A673 (cell line): ENCODE results near the gene UGP2.

ENCODE experiments used
- CTCF ChIP-seq: fragments of 300-800, 200-600 bp; sonication (generic); conservative IDR thresholded peaks from 2 replicates; pipeline ENCODE4 v1.5.1; 2017; ENCODE audit warnings: low read depth, mild to moderate bottlenecking, antibody characterized with exemption, low read length, moderate library complexity, mixed read lengths
- EZH2 ChIP-seq: fragments of 200-600 bp; sonication (generic); IDR thresholded peaks from 2 replicates; pipeline ENCODE4 v1.6.1; 2017; ENCODE audit warnings: borderline replicate concordance, low read depth, mild to moderate bottlenecking, mixed read lengths, antibody characterized with exemption, low read length; ENCODE audit not compliant: poor library complexity, severe bottlenecking

- TF ChIP-seq CTCF (no peak), EZH2 (no peak)
These were observed 57.9 kb downstream of the UGP2 start for GRCh38 chr2:63899639-63900038.
